Kasumi-1 (cell line): ENCODE measurements around the gene CFAP90.

Experiments used
- DNase-seq, 2 experiments: peaks; one replicate each; lab custom pipeline; 2025; lab: John Stamatoyannopoulos, UW

CFAP90 gene

GRCh38 chr5:7868427-7868772 is 17.5 kb upstream of the CFAP90 start:
- peak; percentile 38 to 52 for DNase-seq

DNA sequence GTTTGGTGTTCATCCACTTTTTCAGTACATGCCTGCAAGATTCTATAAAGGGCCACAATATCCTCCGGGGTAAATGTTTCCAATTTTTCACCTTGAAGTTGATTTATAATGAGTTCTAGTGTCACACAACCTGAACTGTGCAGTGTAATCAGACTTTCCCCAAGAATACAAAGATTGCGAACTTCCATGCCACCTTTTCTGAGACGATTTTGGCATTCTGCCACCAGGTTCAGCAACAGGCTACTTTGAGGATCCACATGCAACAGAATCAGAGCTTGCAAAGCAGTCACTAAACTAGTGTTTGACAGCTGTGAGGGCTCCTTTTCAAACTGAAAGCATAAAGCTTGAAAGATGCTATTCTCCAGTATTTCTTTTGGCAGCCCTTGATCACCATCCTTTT is 16.3 kb upstream of the CFAP90 start:
- DNase-seq: no peak

DNA sequence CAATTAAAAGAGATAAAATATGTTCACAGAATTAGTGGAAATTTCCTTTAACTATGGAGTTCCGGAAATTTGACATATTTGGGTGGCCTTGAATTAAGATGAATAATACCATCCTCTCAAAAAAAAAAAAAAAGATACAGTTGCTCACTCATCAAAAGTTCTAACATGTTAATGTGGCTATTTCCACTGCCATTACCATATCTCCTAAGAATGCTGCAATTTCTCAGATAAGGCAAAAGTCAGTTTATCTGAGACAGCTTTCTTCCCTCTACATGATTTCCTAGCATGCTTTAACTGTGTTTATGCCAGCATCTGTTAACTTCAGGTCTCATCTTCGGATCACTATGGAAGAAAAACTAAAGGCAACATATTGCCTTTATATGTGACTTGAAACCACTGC is 15.3 kb upstream of the CFAP90 start:
- DNase-seq: no peak

DNA sequence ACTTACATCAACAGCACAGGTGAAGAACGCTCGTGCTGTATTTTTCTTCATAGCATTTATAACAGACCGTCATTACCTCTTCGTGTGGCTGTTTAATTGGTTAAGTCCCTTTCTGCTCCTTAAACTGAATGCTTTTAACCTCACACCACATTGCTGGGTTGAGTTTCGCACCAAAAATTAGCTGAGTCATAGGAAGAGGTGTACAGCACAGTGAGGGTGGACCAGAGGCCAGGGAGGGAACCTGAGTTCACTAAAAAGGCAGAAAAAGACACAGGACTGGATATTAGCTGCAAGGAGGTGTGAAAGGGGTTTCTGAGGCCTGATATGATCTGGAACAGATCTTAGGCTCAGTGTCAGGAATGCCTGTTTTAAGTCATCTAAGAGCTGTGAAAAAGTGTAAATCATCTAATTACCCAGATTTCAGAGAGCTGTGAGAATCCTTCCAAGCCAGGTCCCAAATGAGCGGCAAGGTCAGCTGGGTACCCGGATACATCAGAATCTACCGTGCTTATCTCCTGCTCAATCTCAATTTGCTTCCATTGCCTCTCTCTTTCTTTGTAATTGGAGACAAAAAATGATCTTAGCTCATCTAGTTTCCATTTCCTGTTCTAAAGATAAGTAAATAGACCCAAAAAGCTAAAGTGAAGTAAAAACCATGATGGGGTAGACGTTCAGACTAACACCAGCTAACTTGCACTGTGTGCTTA is 7.1 kb upstream of the CFAP90 start:
- no peak for DNase-seq

GRCh38 chr5:7857361-7857760 is 6.4 kb upstream of the CFAP90 start:
- no peak for DNase-seq

DNA sequence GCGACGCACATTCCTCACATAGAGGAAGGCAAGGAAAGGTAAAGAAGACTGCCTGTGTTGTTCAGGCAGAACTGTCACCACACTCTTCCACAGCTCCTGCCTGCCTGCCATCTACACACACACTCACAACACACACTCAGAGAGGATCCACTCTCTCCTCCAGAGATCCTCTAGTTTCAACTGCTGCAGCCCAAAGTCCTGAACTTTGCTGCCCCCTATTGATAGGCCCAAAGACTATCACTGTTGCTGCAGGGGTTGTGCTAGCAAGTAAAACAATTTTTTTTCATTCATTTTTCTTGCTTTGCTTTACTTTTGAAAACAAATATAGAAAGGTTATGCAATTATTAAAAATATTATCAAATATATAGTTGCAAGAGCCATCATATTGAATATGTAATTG is 5.9 kb upstream of the CFAP90 start:
- peak; percentile 68 to 77 for DNase-seq

DNA sequence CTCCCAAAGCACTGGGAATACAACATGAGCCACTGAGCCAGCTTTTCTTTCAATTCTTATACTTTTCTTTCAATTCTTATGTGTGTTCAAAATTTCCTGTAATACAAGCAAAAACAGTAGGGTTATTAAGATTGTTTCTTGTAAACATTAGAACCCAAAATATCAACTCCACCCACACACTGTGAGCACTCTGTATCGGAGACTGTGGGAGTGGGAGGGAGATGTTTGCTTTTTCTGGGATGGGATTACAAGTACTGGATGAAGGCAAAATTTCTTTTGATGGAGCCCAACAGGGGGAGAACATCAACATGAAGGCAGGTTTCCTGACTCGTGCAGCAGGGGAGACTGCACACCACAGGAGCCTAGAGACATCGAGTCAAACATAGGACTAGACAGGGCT is 4.7 kb upstream of the CFAP90 start:
- DNase-seq: no peak

DNA sequence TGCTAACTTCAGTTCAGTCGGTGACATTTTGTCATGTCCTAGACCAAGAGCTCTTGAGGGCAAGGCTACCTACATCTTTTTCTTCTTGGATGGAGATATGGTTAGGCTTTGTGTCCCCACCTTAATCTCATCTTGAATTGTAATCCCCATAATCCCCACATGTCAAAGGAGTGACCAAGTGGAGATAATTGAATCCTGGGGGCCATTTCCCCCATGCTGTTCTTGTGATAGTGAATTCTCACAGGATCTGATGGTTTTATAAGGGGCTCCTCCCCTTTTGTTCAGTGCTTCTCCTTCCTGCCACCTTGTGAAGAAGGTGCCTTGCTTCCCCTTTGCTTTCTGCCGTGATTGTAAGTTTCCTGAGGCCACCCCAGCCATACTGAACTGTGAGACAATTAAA is 2.1 kb upstream of the CFAP90 start:
- no peak for DNase-seq

DNA sequence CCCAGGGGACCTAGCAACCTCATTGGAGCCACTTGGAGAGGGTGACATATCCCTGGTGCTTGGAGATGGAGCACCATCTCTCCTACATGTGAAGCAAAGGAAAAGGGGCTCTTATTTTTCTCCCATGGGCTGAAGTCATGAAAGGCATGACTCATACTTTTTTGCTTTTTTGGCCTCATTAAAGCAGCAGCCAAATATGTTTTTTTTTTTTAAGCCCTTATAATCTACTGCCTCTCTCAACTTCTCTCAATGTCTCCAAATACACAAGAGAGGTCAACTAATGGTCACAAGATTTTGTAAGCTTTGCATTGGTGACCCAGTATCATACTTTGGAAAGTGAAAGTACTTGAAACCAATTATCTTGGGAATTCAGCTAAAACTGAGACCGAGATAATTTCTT is 1.6 kb upstream of the CFAP90 start:
- DNase-seq: no peak

DNA sequence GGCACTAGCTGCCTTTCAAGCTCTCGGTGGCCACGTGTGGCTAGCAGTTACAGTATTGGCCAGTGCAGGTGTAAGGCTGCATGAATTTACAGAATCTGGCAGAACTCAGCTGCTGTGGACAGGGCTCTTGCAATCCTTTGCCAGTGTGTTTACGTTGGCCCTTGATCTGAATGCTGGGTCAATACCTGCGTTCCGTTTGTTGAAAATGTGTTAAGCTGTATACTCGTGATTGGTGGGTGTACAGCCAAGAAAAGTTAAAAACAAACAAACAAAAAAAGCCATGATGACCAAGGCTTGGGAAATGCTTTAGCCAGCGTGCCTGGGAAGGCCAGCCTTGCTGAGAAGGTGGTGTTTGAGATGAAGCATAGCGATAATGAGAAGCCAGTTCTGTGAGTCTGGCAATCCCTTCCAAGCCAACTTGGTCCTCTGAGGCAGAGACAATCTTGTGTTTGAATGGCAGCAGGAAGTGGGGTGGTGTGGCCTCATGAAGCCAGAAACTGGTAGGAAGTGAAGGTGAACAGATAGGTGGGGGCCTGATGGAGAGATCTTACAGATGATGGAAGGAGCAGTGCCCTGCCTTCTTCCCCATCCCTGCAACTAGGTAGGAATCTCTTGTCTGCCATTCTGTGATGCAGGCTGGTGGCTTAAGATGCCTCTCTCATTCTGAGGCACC is 820 bp upstream of the CFAP90 start:
- DNase-seq: no peak

- DNase-seq: no peak
Observed at GRCh38 chr5:7851240-7851592, 283 bp upstream of the CFAP90 start.

GRCh38 chr5:7849681-7850394 is 1.1 kb downstream of the CFAP90 start:
- peak; percentile 4 to 18 for DNase-seq

DNA sequence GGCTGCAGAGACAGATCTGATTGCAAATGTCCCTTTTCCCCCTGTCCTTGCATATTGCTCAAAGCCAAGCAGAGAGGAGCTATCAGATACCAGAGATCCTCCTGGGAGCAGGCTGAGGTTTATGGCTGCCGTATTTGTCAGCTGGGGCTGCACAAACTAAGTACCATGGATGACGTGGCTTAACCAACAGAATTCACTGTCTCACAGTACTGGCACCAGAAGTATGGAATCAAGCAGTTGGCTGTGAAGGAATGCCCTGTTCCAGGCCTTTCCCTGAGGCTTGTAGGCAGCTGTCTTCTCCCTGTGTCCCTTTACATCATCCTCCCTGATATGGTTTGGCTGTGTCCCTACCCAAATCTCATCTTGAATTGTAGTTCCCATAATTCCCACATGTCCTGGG is 2.6 kb downstream of the CFAP90 start:
- DNase-seq: no peak

DNA sequence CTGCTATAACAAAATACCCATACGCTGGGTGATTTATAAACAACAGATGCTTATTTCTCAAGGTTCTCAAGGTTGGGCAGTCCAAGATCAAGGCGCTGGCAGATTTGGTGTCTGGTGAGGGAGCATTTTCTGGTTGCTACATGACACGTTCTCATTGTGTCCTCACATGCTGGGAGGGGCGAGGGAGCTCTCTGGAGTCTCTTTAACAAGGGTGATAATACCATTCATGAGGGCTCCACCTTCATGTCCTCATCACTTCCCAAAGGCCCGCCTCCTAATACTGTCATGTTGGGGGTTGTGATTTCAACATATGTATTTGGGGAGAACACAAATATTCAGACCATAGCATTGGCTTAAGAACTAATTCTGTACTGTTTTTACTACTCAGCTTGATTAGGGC is 4.6 kb downstream of the CFAP90 start:
- DNase-seq: no peak

DNA sequence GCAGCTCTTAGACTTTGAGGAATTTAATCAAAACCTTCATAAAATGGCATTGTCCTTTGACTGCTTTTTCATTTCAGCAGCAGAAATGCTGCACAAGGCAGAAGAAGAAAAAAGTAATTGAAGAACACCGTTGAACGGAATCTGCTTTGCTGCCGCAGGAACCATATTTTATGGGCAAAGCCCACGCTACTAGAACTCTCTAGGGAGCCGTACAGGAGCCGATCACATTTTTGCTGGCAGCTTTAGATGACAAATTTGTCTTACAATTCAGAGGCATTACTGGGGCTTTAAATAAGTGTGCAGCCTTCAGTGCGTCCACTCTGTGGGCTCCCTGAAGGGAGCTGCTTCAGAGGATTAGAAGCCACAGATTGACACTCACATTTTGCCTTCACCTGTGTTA is 5.4 kb downstream of the CFAP90 start:
- no peak for DNase-seq

DNA sequence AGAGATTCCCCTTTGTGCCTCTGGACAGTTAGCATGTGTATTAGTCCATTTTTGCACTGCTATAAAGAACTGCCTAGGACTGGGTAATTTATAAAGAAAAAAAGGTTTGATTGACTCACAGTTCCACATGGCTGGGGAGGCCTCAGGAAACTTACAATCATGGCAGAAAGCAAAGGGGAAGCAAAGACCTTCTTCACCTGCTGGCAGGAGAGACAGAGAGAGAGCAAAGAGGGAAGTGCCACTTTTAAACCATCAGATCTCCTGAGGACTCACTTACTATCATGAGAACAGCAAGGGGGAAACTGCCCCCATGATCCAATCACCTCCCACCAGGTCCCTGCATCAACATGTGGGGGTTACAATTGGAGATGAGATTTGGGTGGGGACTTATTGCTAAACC is 6.0 kb downstream of the CFAP90 start:
- DNase-seq: no peak

GRCh38 chr5:7842531-7842930 is 8.4 kb downstream of the CFAP90 start:
- DNase-seq: no peak

DNA sequence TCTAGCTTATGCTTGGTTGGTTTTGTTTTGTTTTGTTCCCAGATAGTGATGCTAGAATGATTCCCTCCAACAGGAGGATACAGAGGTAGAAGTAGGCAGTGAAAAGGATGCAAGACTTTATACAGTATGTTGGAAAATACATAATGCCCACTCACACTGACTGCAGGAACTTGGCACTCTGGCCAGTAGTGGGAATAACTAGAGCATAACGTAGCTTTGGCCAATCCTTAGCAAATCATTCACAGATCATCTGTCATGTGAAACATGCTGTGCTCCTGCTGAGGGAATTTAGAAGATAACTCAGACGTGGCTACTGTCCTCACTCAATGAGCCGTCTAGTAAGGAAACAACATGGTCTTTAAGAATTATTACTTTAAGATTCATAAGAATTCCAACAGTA is 13.5 kb downstream of the CFAP90 start:
- DNase-seq: no peak

DNA sequence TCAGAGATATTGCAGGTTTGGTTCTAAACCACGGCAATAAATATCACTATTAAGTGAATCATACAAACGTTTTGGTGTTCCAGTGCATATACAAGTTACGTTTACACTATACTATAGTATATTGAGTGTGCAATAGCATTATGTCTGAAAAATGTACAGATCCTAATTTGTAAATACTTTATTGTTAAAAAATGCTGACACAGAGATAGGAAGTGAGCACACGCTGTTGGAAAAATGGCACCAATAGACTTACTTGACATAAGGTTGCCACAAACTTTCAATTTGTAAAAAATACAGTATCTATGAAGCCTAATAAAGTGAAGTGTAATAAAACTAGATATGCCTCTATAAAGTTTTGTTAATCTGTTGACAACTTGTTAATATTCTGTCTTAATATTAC is 16.0 kb downstream of the CFAP90 start:
- no peak for DNase-seq

DNA sequence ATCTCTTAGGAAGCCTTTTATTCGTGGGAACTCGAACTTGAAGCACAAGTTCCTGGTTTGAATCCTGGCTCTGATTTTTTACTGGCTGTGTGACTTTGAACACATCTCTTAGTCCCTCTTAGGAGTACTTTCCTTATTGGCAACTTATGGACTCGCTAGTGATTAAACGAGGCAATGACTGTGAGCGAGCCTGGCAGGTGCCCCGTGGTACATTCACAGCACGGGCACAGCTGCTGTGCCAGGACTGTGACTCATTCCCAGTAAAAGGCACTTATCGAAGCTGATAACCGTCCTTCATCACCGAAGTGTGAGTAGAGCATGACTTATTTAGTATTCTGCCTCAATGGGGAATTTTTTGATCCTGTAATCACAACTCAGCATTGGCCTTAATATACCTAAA is 22.7 kb downstream of the CFAP90 start:
- DNase-seq: no peak

DNA sequence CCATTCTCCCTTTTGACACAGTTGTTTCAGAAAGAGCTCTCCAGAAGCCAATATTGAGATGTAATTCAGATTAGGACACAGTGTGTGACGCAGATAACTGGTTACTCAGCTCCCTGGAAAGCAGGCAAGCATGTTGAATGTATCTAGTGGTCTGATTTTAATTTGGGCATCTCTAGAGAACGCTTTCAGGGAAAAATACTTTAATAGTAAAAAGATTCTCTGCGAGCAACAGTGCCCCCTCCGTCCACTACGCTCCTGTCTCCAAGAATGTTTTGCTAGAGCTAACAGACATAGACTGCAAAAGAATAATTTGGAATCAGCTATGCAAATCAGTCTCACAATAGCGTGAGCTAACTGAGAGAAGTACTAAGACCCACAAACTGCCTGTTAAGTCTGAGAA is 23.3 kb downstream of the CFAP90 start:
- DNase-seq: no peak

DNA sequence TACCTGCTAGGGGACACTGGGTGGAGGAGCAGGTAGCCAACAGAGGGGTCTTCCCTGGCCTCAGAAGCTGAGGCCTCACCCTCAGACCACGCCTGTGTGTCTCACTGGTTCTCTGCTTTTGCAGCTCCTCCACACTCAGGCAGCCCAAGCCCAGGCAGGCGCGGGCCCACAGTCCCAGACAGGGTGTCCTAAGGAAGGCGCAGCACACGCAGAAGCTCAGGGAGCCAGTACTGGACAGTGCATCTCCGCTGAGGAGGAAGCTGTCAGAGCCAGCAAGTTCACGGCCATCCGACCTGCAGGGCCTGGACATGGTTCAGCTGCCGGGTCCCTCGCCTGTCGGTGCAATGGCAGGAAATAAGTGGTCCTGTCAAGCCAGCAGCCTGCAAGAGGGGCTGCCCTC is 25.3 kb downstream of the CFAP90 start:
- DNase-seq: no peak

DNA sequence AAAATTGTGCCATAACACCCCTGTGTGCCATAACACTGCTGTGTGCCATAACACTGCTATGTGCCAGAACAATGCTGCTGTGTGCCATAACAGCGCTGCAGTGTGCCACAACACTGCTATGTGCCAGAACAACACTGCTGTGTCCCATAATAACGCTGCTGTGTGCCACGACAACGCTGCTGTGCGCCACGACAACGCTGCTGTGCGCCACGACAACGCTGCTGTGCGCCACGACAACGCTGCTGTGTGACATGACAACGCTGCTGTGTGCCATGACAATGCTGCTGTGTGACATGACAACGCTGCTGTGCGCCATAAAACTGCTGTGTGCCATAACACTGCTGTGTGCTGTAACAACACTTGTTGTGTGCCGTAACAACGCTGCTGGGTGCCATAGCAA is 25.9 kb downstream of the CFAP90 start:
- DNase-seq: no peak

- no peak for DNase-seq
Observed at GRCh38 chr5:7823594-7823993, 27.3 kb downstream of the CFAP90 start.
